ENCODE measurements around the gene PDILT. TPM values are rescaled to one million over a fixed set of nuclear protein-coding genes. Genes with fewer than 3 reads are reported as not detected.

Gene PDILT
- total and polyA plus RNA-seq, 2 donors (not counting 3 experiments of a cell fraction or from before 2014, with no cell fraction given), result not detected

GRCh38 chr16:20336955-20337354 is 67.6 kb downstream of the PDILT start:
- Histone ChIP-seq H4K20me1 (replicated peaks; ENCODE audit: control insufficient read depth, extremely low read depth, insufficient read depth, low read length) (no peaks in the 10 kb centered on the region), H3K9ac (replicated peaks; ENCODE audit: extremely low read depth, insufficient read depth, low read length) (no peak overlapping the region), H2AFZ (ENCODE audit: low read depth, low read length) (no peak overlapping the region), H3K4me1 (ENCODE audit: control insufficient read depth, extremely low read depth, insufficient read depth, low read length) (no peaks in the 10 kb centered on the region), H3K27me3 (ENCODE audit: control insufficient read depth in 2 of 2, insufficient read depth in 2 of 2, low read length in 2 of 2) (no peaks in the 10 kb centered on the region), H3K27ac (ENCODE audit: insufficient read depth, low read depth, low read length) (no peak overlapping the region), H3K4me2 (ENCODE audit: insufficient read depth, low read length) (no peak overlapping the region), H3K9me3 (replicated peaks; ENCODE audit: control insufficient read depth, insufficient read depth, low read length) (no peaks in the 10 kb centered on the region), H3K79me2 (ENCODE audit: control insufficient read depth, insufficient read depth, low read length) (no peaks in the 10 kb centered on the region), H3K9me1 (replicated peaks; ENCODE audit: control insufficient read depth, extremely low read depth, insufficient read depth, low read length) (no peaks in the 10 kb centered on the region), H3K36me3 (ENCODE audit: control insufficient read depth in 2 of 2, extremely low read depth in 1 of 2, insufficient read depth in 2 of 2, low read length in 2 of 2) (no peaks in the 10 kb centered on the region), H3K4me3 (replicated peaks in 1 of 3; ENCODE audit: insufficient read depth in 1 of 3, low read depth in 1 of 3, low read length in 3 of 3) (no peak overlapping the region)
- FAIRE-seq (no peak), DNase-seq (ENCODE audit: low read depth, low spot score) (no peak)
- no TSS peak for BruUV-seq (replicated peaks)
- intact Hi-C loops (cut with micrococcal nuclease), result no loop called here
- CTCF ChIA-PET, result no interaction called here
- dilution Hi-C loops (cut with MboI; ENCODE audit: extremely low pct_ligation_motif_present, low sequenced_read_pairs), result no loop called here
- TF ChIP-seq POLR2AphosphoS5 (IDR thresholded peaks at IDR 0.05; ENCODE audit: insufficient read depth, low read depth, low read length) (no peak), FOS (IDR thresholded peaks at IDR 0.05; ENCODE audit: borderline replicate concordance, insufficient read depth, low read length) (no peak), MYC (IDR thresholded peaks at IDR 0.05; ENCODE audit: low read depth, low read length) (no peak)
- POLR2A ChIA-PET, result no interaction called here

- no peak for FAIRE-seq
- Histone ChIP-seq H3K4me2 (ENCODE audit: insufficient read depth, low read length) (no peak overlapping the region), H3K27ac (ENCODE audit: insufficient read depth, low read depth, low read length) (no peak overlapping the region), H3K9me3 (replicated peaks; ENCODE audit: control insufficient read depth, insufficient read depth, low read length) (no peaks in the 10 kb centered on the region), H3K27me3 (ENCODE audit: control insufficient read depth in 2 of 2, insufficient read depth in 2 of 2, low read length in 2 of 2) (no peaks in the 10 kb centered on the region), H3K9me1 (replicated peaks; ENCODE audit: control insufficient read depth, extremely low read depth, insufficient read depth, low read length) (no peaks in the 10 kb centered on the region), H3K4me1 (ENCODE audit: control insufficient read depth, extremely low read depth, insufficient read depth, low read length) (no peaks in the 10 kb centered on the region), H3K4me3 (replicated peaks in 1 of 3; ENCODE audit: insufficient read depth in 1 of 3, low read depth in 1 of 3, low read length in 3 of 3) (no peak overlapping the region), H3K9ac (replicated peaks; ENCODE audit: extremely low read depth, insufficient read depth, low read length) (no peak overlapping the region), H4K20me1 (replicated peaks; ENCODE audit: control insufficient read depth, extremely low read depth, insufficient read depth, low read length) (no peaks in the 10 kb centered on the region), H3K79me2 (ENCODE audit: control insufficient read depth, insufficient read depth, low read length) (no peaks in the 10 kb centered on the region), H2AFZ (ENCODE audit: low read depth, low read length) (no peak overlapping the region), H3K36me3 (ENCODE audit: control insufficient read depth in 2 of 2, extremely low read depth in 1 of 2, insufficient read depth in 2 of 2, low read length in 2 of 2) (no peaks in the 10 kb centered on the region)
- POLR2A ChIA-PET, result no interaction called here
- dilution Hi-C loops (cut with MboI; ENCODE audit: extremely low pct_ligation_motif_present, low sequenced_read_pairs) (no loop called here), intact Hi-C loops (cut with micrococcal nuclease) (no loop called here)
- no peak for DNase-seq (ENCODE audit: low read depth, low spot score)
- CTCF ChIA-PET, result interaction anchor here (0.6 kb wide), 1 partner anchor 60 kb away, joined by 4 read pairs; no protein-coding TSS in a partner anchor
- TF ChIP-seq MYC (IDR thresholded peaks at IDR 0.05; ENCODE audit: low read depth, low read length) (no peak), FOS (IDR thresholded peaks at IDR 0.05; ENCODE audit: borderline replicate concordance, insufficient read depth, low read length) (no peak), EZH2 (IDR thresholded peaks at IDR 0.05; ENCODE audit: borderline replicate concordance, low read depth, low read length, severe bottlenecking) (no peak), POLR2AphosphoS5 (IDR thresholded peaks at IDR 0.05; ENCODE audit: insufficient read depth, low read depth, low read length) (no peak), GATA2 (IDR thresholded peaks at IDR 0.05; ENCODE audit: insufficient read depth, insufficient read length, low read depth, low read length) (no peak), MAX (IDR thresholded peaks at IDR 0.05; ENCODE audit: insufficient read depth, insufficient read length) (no peak), JUN (IDR thresholded peaks at IDR 0.05; ENCODE audit: borderline replicate concordance, insufficient read depth, insufficient read length, low read depth) (no peak), POLR2A (IDR thresholded peaks at IDR 0.05; ENCODE audit: low read depth, low read length) (no peak)
- BruUV-seq (replicated peaks), result no TSS peak
Measured at GRCh38 chr16:20334396-20334795, 70.1 kb downstream of the PDILT start.

Data from endothelial cell of umbilical vein (primary cell).